K562 (cell line): ENCODE measurements around the gene TMEFF1. TPM values are rescaled to one million over a fixed set of nuclear protein-coding genes. Genes with fewer than 3 reads are reported as not detected.

Source experiments
- ATF3 ChIP-seq, 2 experiments: fragments of 450-650 bp in 1 of 2; sonication (generic) in 1 of 2; formaldehyde crosslinking in 1 of 2; IDR thresholded peaks in 1 of 2; conservative IDR thresholded peaks in 1 of 2; 2 replicates each; pipeline versions ENCODE4 v1.6.1 to v1.8.1; 2016 to 2023; ENCODE audit warnings: mild to moderate bottlenecking in 2 of 2, moderate library complexity in 2 of 2, inconsistent platforms in 1 of 2, missing genetic modification reagents in 1 of 2
- ATF4 ChIP-seq: fragments of 450-650 bp; formaldehyde crosslinking; IDR thresholded peaks from 2 replicates; pipeline ENCODE4 v1.4.0; 2022; ENCODE audit warnings: mild to moderate bottlenecking, moderate library complexity
- JUND ChIP-seq, 2 experiments: IDR thresholded peaks; 2 replicates in 1 of 2; 3 replicates in 1 of 2; pipeline ENCODE4 v1.6.1; 2011; ENCODE audit warnings: borderline replicate concordance in 2 of 2, low read depth in 2 of 2, low read length in 2 of 2, improper control_type of control experiment in 1 of 2, missing biosample characterization in 1 of 2, missing genetic modification characterization in 1 of 2, missing genetic modification reagents in 1 of 2
- MEIS2 ChIP-seq: fragments of 450-650 bp; IDR thresholded peaks from 2 replicates; pipeline ENCODE4 v1.6.1; 2014; ENCODE audit warnings: mild to moderate bottlenecking; ENCODE audit not compliant: partially characterized antibody
- MIER1 ChIP-seq: fragments of 450-650 bp; IDR thresholded peaks from 2 replicates; pipeline ENCODE4 v1.6.1; 2016; ENCODE audit warnings: antibody characterized with exemption, mild to moderate bottlenecking, low read depth
- NFE2 ChIP-seq: IDR thresholded peaks from 2 replicates; pipeline ENCODE4 v1.6.1; 2014; ENCODE audit warnings: antibody characterized with exemption, low read depth
- NR1H2 ChIP-seq: sonication (generic); formaldehyde crosslinking; IDR thresholded peaks from 2 replicates; pipeline ENCODE4 v1.4.0; 2020; ENCODE audit warnings: mild to moderate bottlenecking, missing genetic modification reagents
- PKNOX1 ChIP-seq: fragments of 450-650 bp; IDR thresholded peaks from 2 replicates; pipeline ENCODE4 v1.6.1; 2016
- THAP7 ChIP-seq: fragments of 250-450 bp; sonication (Bioruptor Pico); IDR thresholded peaks from 2 replicates; pipeline ENCODE4 v1.5.0; 2021
- VEZF1 ChIP-seq: fragments of 200-800 bp; sonication (Bioruptor generic); IDR thresholded peaks from 2 replicates; pipeline ENCODE4 v1.6.1; 2017; ENCODE audit warnings: missing genetic modification characterization, missing compliant biosample characterization
- ZSCAN32 ChIP-seq: fragments of 450-650 bp; formaldehyde crosslinking; IDR thresholded peaks from 2 replicates; pipeline ENCODE4 v1.4.0; 2020; ENCODE audit warnings: mild to moderate bottlenecking, moderate library complexity
- polyA plus RNA-seq, 8 experiments: library from polyadenylated mRNA; depleted of rRNA in 4 of 8; stranded (reverse) in 5 of 8; unstranded in 3 of 8; fragments of >200 nt; fragmentation: Nextera tagmentation in 2 of 8; fragmentation: Illumina TruSeq in 1 of 8; extraction: Ambion mirVana in 2 of 8; extraction: Trizol in 1 of 8; gene quantifications; 2 replicates each; pipeline versions ENCODE4 v1.2.1 to v1.2.3, GENCODE V29; 2011 to 2014; ENCODE audit warnings: inconsistent platforms in 1 of 8, missing spikeins in 1 of 8
- total RNA-seq, 7 experiments: library from RNA; depleted of rRNA in 6 of 7; stranded (reverse); fragments of >200 nt in 6 of 7; fragmentation: Illumina TruSeq in 2 of 7; extraction: Trizol in 2 of 7; gene quantifications; 2 replicates each; pipeline versions ENCODE4 v1.2.1 to v1.2.3, GENCODE V29; 2011 to 2021; ENCODE audit warnings: low replicate concordance in 1 of 7

TMEFF1 gene
- total and polyA plus RNA-seq, 9 of the 15 experiments (the other 6 are each of a cell fraction or from before 2014, with no cell fraction given): 0.07 to 1.1 (median 0.28) TPM; not detected in 2

- no peak for TF ChIP-seq ATF4
- TF ChIP-seq ATF3 (IDR thresholded peaks at IDR 0.05): peak; percentile 78
- no peak for TF ChIP-seq ATF3 (CRISPR knock-in tag; conservative IDR thresholded peaks at IDR 0.05)
- 0 out of 2 replicates have a peak, but pooled peaks have one; percentile 29 for TF ChIP-seq VEZF1 (CRISPR knock-in tag)
- no peak for TF ChIP-seq THAP7
- TF ChIP-seq MEIS2: peak; percentile 69
- TF ChIP-seq ZSCAN32 (CRISPR knock-in tag): no peak
- TF ChIP-seq NR1H2 (CRISPR knock-in tag): no peak
- TF ChIP-seq MIER1: no peak
- TF ChIP-seq JUND (IDR thresholded peaks at IDR 0.05; ENCODE audit: borderline replicate concordance, low read depth, low read length): peak; percentile 89
- peak; percentile 85; the same call in 1 of the 3 replicates for TF ChIP-seq JUND (tag; IDR thresholded peaks at IDR 0.05; ENCODE audit: borderline replicate concordance, low read depth, low read length)
- TF ChIP-seq PKNOX1: peak; percentile 73
- TF ChIP-seq NFE2: 0 out of 2 replicates have a peak, but pooled peaks have one; percentile 18
Measured at GRCh38 chr9:100525563-100525962, 52.6 kb downstream of the TMEFF1 start (continued).
